ENCODE measurements around the gene IRX6. TPM values are rescaled to one million over a fixed set of nuclear protein-coding genes. Genes with fewer than 3 reads are reported as not detected.
A peak's percentile ranks its signal among the peaks of the same experiment; 100 is the strongest.

Gene IRX6
- total RNA-seq, 1 experiment from 2014 or later, result not detected

GRCh38 chr16:55329791-55330428, 5.9 kb downstream of the IRX6 start:
- Mint-ChIP-seq H3K4me1 (ENCODE audit: insufficient read depth, unreplicated experiment) (peaks cover 15% of the 10 kb centered on the region), H3K36me3 (ENCODE audit: insufficient read depth, unreplicated experiment) (no peaks in the 10 kb centered on the region), H3K9me3 (ENCODE audit: unreplicated experiment) (no peaks in the 10 kb centered on the region), H3K27ac (ENCODE audit: low read depth, unreplicated experiment) (no peak overlapping the region), H3K27me3 (ENCODE audit: insufficient read depth, unreplicated experiment) (peaks cover 45% of the 10 kb centered on the region), H3K4me3 (ENCODE audit: unreplicated experiment) (no peak overlapping the region)
- TF ChIP-seq, protein P1, sequence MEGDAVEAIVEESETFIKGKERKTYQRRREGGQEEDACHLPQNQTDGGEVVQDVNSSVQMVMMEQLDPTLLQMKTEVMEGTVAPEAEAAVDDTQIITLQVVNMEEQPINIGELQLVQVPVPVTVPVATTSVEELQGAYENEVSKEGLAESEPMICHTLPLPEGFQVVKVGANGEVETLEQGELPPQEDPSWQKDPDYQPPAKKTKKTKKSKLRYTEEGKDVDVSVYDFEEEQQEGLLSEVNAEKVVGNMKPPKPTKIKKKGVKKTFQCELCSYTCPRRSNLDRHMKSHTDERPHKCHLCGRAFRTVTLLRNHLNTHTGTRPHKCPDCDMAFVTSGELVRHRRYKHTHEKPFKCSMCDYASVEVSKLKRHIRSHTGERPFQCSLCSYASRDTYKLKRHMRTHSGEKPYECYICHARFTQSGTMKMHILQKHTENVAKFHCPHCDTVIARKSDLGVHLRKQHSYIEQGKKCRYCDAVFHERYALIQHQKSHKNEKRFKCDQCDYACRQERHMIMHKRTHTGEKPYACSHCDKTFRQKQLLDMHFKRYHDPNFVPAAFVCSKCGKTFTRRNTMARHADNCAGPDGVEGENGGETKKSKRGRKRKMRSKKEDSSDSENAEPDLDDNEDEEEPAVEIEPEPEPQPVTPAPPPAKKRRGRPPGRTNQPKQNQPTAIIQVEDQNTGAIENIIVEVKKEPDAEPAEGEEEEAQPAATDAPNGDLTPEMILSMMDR (IDR thresholded peaks at IDR 0.05; ENCODE audit: unreplicated experiment), result no peak
- no peak for DNase-seq (ENCODE audit: unreplicated experiment)
- POLR2A ChIA-PET, result interaction anchor here (0.7 kb wide), 1 partner anchor 10 kb away, joined by 3 read pairs; no protein-coding TSS in a partner anchor
- no TSS peak for BruUV-seq (replicated peaks)
- CTCF ChIA-PET, result no interaction called here
- intact Hi-C loops (cut with micrococcal nuclease), result no loop called here

DNA sequence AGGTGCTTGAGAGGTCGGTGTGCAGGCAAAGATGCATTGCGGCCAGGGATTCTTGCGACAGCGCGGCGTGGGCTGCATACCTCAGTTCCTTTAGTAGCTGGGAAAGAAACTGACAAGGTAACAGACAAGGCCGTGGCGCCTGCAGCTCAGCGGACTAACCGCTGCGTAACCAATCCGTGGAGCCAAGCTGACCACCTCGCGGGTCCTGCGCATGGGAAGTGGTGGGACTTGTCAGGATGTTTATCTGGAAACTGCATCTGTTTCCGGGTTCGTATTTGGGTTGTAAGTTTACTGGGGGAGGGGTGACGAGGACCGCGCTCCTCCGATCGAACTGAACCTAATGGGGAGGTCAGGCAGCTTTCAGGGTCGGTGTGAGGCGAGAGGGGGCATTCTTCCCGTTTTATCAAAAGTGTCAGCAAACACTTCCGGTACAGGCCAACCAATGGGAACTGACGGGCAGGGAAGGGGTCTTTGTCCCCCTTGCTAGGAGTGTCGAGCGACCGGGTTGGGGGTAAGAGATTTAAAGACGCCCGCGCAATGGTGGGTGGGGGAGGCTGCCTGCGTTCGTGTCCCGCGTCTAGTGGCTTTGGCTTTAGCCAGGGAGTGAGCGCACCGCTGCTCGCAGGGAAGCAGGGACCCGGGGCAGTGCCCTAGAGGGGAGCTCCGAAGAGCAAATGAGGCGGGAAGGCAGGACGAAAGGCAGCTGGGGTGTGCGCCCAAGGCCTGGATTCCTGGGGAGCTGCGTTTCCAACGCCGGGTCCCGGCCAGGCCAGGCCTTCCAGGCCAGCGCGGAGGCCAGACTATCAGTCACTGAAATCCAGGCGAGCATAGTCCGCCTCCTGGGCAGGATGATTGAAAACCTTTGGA, 7.0 kb downstream of the IRX6 start:
- intact Hi-C loops (cut with micrococcal nuclease), result no loop called here
- no peak for DNase-seq (ENCODE audit: unreplicated experiment)
- POLR2A ChIA-PET, result interaction anchor here (0.8 kb wide), 1 partner anchor 38 kb away, joined by 3 read pairs; no protein-coding TSS in a partner anchor
- H3K4me1 Mint-ChIP-seq (ENCODE audit: insufficient read depth, unreplicated experiment), result peaks cover 6% of the 10 kb centered on the region
- H3K4me3 Mint-ChIP-seq (ENCODE audit: unreplicated experiment), result no peak overlapping the region
- TF ChIP-seq, protein P1 (IDR thresholded peaks at IDR 0.05; ENCODE audit: unreplicated experiment), result no peak
- H3K27ac Mint-ChIP-seq (ENCODE audit: low read depth, unreplicated experiment), result no peak overlapping the region
- CTCF ChIA-PET, result interaction anchor here (0.6 to 0.8 kb wide), 2 partner anchors 80 to 1586 kb away, joined by 3 to 4 read pairs; no protein-coding TSS in a partner anchor
- H3K36me3 Mint-ChIP-seq (ENCODE audit: insufficient read depth, unreplicated experiment), result no peaks in the 10 kb centered on the region
- peaks cover 34% of the 10 kb centered on the region for H3K27me3 Mint-ChIP-seq (ENCODE audit: insufficient read depth, unreplicated experiment)
- BruUV-seq (replicated peaks), result no TSS peak
- H3K9me3 Mint-ChIP-seq (ENCODE audit: unreplicated experiment), result no peaks in the 10 kb centered on the region

GRCh38 chr16:55331648-55332185, 7.7 kb downstream of the IRX6 start:
- H3K9me3 Mint-ChIP-seq (ENCODE audit: unreplicated experiment), result no peaks in the 10 kb centered on the region
- TF ChIP-seq, protein P1 (IDR thresholded peaks at IDR 0.05; ENCODE audit: unreplicated experiment), result no peak
- no peak overlapping the region for H3K4me3 Mint-ChIP-seq (ENCODE audit: unreplicated experiment)
- ChIA-PET POLR2A (interaction anchor here (0.8 kb wide), 1 partner anchor 38 kb away, joined by 3 read pairs; no protein-coding TSS in a partner anchor), CTCF (interaction anchor here (0.6 kb wide), 1 partner anchor 1587 kb away, joined by 3 read pairs; no protein-coding TSS in a partner anchor)
- peaks cover 33% of the 10 kb centered on the region for H3K27me3 Mint-ChIP-seq (ENCODE audit: insufficient read depth, unreplicated experiment)
- BruUV-seq (replicated peaks), result no TSS peak
- H3K36me3 Mint-ChIP-seq (ENCODE audit: insufficient read depth, unreplicated experiment), result no peaks in the 10 kb centered on the region
- intact Hi-C loops (cut with micrococcal nuclease), result no loop called here
- H3K4me1 Mint-ChIP-seq (ENCODE audit: insufficient read depth, unreplicated experiment), result peaks cover 6% of the 10 kb centered on the region
- H3K27ac Mint-ChIP-seq (ENCODE audit: low read depth, unreplicated experiment), result no peak overlapping the region
- no peak for DNase-seq (ENCODE audit: unreplicated experiment)

- POLR2A ChIA-PET, result interaction anchor here (0.9 kb wide), 1 partner anchor 11 kb away, joined by 3 read pairs; no protein-coding TSS in a partner anchor
- H3K27ac Mint-ChIP-seq (ENCODE audit: low read depth, unreplicated experiment), result no peak overlapping the region
- H3K36me3 Mint-ChIP-seq (ENCODE audit: insufficient read depth, unreplicated experiment), result no peaks in the 10 kb centered on the region
- peaks cover 22% of the 10 kb centered on the region for H3K27me3 Mint-ChIP-seq (ENCODE audit: insufficient read depth, unreplicated experiment)
- CTCF ChIA-PET, result interaction anchor here (0.8 kb wide), 1 partner anchor 14 kb away, joined by 3 read pairs; no protein-coding TSS in a partner anchor
- intact Hi-C loops (cut with micrococcal nuclease), result no loop called here
- peak; percentile 53 for DNase-seq (ENCODE audit: unreplicated experiment)
- no peak overlapping the region for H3K4me3 Mint-ChIP-seq (ENCODE audit: unreplicated experiment)
- TF ChIP-seq, protein P1 (IDR thresholded peaks at IDR 0.05; ENCODE audit: unreplicated experiment), result no peak
- H3K4me1 Mint-ChIP-seq (ENCODE audit: insufficient read depth, unreplicated experiment), result peaks cover 6% of the 10 kb centered on the region
- BruUV-seq (replicated peaks), result no TSS peak
- H3K9me3 Mint-ChIP-seq (ENCODE audit: unreplicated experiment), result no peaks in the 10 kb centered on the region
Observed at GRCh38 chr16:55333684-55334083, 9.7 kb downstream of the IRX6 start.
